NT2/D1 (cell line): Measurements from ENCODE around the gene DCHS1.

ENCODE experiments used
- SUZ12 ChIP-seq: IDR thresholded peaks from 2 replicates; pipeline ENCODE4 v1.6.1; 2011; ENCODE audit not compliant: insufficient read length, insufficient read depth; ENCODE audit errors: extremely low read depth
- ZNF274 ChIP-seq: IDR thresholded peaks from 2 replicates; pipeline ENCODE4 v1.6.1; 2011; ENCODE audit warnings: mild to moderate bottlenecking, low read depth, low read length

GRCh38 chr11:6616596-6617250 is 38.9 kb downstream of the DCHS1 start:
- TF ChIP-seq ZNF274 (no peak), SUZ12 (no peak)
